ENCODE results near the gene INVS.
"Not testable (repeated sequence)": the region's sequence is repeated elsewhere in the genome, so short reads cannot be mapped to it uniquely, and the experiment has no call there.

The INVS gene

GRCh38 chr9:100206899-100207298 is 107.9 kb downstream of the INVS start:
- no peak for DNase-seq

GRCh38 chr9:100208673-100209072 is 109.6 kb downstream of the INVS start:
- DNase-seq: no peak

- no peak for DNase-seq
Measured at GRCh38 chr9:100211476-100211875, 112.4 kb downstream of the INVS start.

DNA sequence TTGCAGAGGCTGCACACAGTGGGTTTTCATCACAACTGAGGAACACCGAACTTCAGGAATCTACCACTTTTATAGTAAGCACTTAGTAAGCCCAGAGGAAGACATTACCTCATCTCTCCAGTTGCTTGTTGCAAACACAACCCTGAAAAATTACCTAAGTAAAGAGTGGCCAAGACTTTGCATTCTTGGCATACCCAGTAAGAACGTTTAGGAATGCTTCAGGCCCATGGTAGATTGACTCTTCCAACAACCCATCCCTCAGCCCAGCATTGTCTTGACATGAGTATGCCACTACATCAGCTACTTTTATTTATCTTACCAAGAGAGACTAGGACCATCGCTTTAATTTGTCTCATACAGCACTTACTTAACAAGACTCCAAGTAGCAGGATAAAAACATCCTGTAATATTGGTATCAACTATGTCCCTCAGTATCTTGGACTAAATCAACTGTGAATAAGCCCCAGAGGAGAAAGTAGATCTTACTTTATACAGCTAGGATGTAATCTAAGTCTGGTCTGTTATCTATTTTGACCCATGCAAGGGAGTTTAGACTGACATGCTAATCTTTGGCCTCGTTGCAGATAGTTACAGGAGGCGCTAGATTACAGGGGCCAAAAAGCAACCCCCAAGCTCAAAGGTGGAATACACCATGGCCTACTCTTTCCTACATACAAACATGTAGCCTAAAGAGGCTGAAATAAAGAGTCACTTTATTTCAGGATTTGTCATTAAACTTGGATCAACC is 114.9 kb downstream of the INVS start:
- DNase-seq: no peak

- no peak for DNase-seq
Measured at GRCh38 chr9:100216178-100216787, 117.2 kb downstream of the INVS start.

DNA sequence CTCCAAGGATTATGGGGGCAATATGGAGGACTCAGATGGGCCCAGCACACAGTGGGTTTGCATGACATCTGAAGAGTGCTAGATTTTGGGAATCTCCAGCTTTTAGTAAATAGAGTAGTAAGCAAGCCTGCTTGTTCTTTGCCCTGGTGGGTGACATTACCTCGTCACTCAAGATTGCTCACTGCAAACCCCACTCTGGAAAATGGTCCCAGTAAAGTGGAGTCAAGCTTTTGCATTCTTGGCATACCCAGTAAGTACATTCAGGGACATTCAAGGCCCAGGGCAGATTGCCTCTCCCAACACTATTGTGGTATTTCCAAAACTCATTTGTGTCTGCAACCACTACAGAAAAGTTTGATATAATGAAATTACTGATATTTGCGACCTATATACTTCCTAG is 118.5 kb downstream of the INVS start:
- no peak for DNase-seq

DNA sequence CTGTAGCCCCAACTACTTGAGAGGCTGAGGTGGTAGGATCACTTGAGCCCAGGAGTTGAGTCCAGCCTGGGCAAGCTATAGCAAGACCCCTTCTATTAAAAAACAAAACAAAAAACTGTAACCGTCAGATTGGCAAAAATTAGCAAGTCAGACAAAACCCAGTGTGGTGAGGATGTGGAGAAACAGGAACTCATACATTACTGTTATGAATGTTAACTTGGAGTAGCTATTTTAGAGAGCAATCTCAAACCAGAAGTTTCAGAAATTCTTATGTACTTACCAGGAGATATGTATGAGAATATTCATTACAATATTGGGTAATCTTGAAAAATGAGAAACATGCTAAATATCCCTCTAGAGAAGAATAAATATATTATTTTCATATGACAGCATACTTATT is 120.3 kb downstream of the INVS start:
- DNase-seq: no peak

GRCh38 chr9:100220936-100221335 is 121.9 kb downstream of the INVS start:
- DNase-seq: no peak

DNA sequence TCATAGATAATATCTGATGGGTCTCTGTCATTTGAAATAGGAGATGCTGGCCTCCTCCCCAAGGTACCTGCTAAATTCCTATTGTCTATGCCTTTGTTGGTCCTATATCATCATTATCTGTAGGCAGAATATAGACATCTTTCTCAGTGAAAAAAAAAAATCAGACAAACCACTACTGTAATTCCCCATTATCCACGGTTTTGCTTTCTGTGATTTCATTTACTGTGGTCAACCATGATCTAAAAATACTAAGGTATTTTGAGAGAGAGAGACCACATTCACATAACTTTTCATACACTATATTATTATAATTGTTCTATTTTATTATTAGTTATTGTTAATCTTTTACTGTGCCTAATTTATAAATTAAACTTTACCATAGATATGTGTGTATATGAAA is 122.5 kb downstream of the INVS start:
- no peak for DNase-seq

GRCh38 chr9:100222674-100223073 is 123.6 kb downstream of the INVS start:
- no peak for DNase-seq

GRCh38 chr9:100227636-100228035 is 128.6 kb downstream of the INVS start:
- DNase-seq: no peak

- DNase-seq: no peak
Measured at GRCh38 chr9:100228352-100228869, 129.4 kb downstream of the INVS start.

DNA sequence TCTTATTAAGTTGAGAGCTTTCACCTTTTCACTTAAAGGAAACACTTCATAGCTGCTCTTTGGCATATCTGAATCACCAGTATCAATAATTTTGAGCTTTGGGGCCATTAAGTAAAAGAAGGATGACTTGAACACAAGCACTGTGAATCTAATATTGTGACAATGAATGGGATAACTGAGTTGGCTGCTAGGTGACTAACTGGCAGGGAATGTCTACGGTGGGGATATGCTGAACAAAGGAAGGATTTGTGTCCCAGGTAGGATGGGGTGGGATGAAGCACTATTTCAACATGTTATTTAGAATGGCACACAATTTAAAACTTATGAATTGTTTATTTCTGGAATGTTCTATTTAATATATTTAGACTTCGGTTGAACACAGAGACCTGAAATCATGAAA is 130.1 kb downstream of the INVS start:
- no peak for DNase-seq

GRCh38 chr9:100229561-100229960 is 130.5 kb downstream of the INVS start:
- no peak for DNase-seq

GRCh38 chr9:100236986-100237385 is 137.9 kb downstream of the INVS start:
- DNase-seq: not testable (repeated sequence)

- no peak for DNase-seq
Measured at GRCh38 chr9:100240512-100240911, 141.5 kb downstream of the INVS start.

DNA sequence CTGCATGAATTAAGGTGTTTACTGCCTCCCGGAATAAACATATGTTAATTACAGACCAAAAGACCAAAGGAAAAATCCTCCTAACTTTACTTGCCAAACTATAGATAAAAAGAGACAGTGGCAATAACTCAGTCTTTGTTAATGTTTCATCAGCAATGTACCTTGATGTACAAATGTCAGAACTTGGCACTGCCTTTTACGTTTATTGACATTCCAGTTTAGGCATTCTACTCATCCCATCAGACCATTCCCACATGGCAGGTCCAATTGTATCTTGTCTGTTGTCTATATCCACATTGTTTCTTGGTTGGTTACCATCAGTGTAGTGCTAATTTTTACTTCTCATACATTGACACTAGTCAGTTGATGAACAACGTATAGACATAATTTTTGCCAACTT is 168.2 kb downstream of the INVS start:
- DNase-seq: no peak

DNA sequence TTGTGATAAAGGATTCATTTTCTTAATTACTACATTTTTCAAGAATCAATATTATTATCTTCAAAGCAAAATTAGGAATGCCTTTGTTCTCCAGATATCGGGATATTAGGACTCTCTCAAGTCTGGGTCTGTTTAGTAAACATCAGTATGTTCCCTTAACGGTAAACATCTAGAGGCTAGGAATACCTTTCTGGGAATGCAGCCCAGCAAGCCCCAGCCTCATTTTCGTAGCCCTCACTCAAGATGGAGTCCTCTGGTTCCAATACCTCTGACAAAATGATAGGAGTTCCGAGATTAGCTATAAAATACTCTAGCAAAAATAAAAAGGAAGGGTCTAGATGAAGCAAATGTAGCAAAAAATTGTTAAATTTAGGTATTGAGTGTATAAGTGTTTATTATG is 169.2 kb downstream of the INVS start:
- no peak for DNase-seq

GRCh38 chr9:100269656-100270055 is 170.6 kb downstream of the INVS start:
- DNase-seq: no peak

- no peak for DNase-seq
Measured at GRCh38 chr9:100277166-100277979, 178.3 kb downstream of the INVS start.

DNA sequence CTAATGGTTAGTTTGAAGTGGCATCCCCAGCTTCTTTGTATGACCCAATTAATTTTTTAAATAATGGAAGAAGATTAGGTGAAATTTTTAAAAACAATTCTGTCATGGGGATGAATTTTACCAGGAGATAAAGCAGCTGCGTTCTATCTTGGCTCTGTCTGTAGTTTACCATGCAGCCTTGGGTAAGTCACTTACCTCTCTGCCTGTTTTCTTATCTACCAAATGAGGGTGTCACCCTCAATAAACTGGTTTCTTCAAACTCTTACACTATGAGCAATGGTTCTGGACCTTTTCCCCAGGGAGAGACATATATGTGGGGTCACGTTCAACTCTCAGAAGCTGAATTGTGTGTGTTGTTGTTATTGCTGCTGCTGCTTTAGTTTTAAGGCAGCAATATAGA is 182.0 kb downstream of the INVS start:
- DNase-seq: no peak

GRCh38 chr9:100281676-100282387 is 182.8 kb downstream of the INVS start:
- DNase-seq: no peak

DNA sequence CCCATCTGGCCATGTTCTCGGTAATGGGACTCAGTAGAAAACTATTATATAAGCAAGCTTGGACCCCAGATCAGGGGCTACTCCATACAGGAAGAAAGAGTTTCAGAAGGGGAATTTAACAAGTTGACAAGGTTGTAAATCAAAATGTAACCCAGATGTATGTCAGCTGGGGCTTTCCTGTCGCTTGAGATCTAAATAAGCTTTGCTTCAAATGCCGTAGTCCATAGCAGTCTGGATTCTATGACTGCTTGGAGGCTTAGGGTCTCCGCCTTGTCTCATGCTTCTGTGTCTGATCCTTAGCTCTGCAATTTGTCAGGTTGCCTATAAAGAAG is 183.3 kb downstream of the INVS start:
- no peak for DNase-seq
